GM12865 (cell line): ENCODE measurements around the gene DPYD.

Experiments used
- DNase-seq: peaks from one replicate; pipeline ENCODE4 v3.0.0; 2010; ENCODE audit warnings: low read depth
- H3K4me3 ChIP-seq: 2 replicates; pipeline ENCODE4 v1.5.1; 2011; ENCODE audit warnings: mild to moderate bottlenecking, low read depth, low read length, control low read depth
- TF ChIP-seq, protein P1 (sequence below): IDR thresholded peaks from 2 replicates; pipeline ENCODE4 v1.5.1; 2011; ENCODE audit warnings: low read length, control low read depth, low read depth, inconsistent platforms; ENCODE audit not compliant: insufficient read depth; ENCODE audit errors: missing control alignments

Gene DPYD

DNA sequence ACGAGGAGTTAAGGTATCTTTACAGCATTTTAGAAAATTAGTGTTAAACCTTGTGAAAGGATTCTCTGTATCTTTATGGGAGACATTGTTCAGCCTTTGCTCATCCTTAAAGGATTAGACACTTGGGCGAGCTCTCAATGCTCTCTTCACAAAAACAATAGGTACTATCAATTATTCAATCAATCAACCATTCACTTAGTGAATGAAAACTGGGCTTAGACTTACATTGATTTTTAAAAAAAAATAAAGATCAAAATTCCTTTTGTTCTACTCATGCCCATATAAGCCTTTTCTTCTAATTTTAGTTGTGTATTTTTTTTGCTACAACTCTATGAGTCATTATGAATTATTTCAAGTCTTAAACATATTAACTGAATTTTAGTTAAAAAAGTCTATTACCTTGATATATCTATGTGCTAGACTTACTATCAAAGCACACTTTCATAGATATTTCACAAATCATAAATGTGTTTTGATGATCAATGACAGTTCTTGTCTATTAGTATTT is 181.2 kb downstream of the DPYD start:
- H3K4me3 ChIP-seq, result no peak overlapping the region
- DNase-seq, result no peak
- TF ChIP-seq, protein P1, sequence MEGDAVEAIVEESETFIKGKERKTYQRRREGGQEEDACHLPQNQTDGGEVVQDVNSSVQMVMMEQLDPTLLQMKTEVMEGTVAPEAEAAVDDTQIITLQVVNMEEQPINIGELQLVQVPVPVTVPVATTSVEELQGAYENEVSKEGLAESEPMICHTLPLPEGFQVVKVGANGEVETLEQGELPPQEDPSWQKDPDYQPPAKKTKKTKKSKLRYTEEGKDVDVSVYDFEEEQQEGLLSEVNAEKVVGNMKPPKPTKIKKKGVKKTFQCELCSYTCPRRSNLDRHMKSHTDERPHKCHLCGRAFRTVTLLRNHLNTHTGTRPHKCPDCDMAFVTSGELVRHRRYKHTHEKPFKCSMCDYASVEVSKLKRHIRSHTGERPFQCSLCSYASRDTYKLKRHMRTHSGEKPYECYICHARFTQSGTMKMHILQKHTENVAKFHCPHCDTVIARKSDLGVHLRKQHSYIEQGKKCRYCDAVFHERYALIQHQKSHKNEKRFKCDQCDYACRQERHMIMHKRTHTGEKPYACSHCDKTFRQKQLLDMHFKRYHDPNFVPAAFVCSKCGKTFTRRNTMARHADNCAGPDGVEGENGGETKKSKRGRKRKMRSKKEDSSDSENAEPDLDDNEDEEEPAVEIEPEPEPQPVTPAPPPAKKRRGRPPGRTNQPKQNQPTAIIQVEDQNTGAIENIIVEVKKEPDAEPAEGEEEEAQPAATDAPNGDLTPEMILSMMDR, result no peak

- TF ChIP-seq, protein P1, result no peak
- DNase-seq, result no peak
- H3K4me3 ChIP-seq, result no peak overlapping the region
Observed at GRCh38 chr1:97738270-97738669, 182.6 kb downstream of the DPYD start.

DNA sequence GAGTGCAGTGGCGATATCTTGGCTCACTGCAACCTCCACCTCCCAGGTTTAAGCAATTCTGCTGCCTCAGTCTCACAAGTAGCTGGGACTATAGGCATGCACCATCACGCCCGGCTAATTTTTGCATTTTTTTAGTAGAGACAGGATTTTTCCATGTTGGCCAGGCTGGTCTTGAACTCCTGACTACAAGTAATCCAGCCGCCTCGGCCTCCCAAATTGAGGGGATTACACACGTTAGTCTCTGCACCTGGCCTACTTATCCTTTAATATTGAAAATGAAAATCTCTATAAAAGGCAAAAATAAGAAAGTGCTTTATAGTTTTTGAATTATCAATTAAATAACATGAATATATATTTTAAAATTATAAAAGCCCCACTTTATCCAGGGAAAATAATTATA is 190.6 kb downstream of the DPYD start:
- no peak overlapping the region for H3K4me3 ChIP-seq
- DNase-seq, result no peak
- TF ChIP-seq, protein P1, result no peak

- no peak for DNase-seq
- no peak overlapping the region for H3K4me3 ChIP-seq
- TF ChIP-seq, protein P1, result no peak
Observed at GRCh38 chr1:97728436-97728835, 192.4 kb downstream of the DPYD start.

DNA sequence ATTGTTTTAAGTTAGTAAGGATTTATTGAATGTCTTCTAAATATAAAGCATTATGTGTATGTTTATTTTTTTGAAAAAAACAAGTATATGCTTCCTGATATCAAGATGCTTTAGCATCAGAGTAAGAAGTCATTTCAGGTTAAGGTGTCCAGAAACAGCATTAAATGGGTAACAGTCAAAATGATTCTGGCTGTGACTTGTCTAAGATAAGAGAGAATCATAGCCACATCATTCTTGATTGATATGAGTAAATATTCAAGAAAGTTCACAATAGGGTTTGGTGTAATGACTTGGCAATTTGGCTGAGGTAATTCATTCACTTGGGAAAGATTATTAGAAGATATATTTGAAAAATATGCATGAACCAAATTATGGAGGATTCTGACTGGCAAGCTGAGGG is 193.8 kb downstream of the DPYD start:
- DNase-seq, result no peak
- TF ChIP-seq, protein P1, result no peak
- H3K4me3 ChIP-seq, result no peak overlapping the region

DNA sequence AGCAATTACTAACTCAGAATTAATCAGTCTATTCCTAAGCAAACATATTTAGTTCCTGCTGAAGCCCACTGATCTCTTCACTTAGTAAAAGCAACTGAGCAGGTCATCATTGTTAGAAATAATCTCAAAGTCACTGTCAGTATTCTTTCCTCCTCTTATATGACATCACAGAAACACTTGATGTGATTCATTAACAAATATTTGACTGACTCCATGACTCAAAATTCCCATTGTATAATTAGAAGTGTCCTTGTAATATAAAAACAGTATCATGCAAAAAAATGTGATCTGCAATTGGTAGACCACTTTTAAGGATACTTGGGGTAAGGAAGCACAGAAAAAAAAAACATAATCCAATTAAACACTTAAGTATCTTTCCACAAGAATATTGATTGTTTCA is 194.4 kb downstream of the DPYD start:
- DNase-seq, result no peak
- TF ChIP-seq, protein P1, result no peak
- H3K4me3 ChIP-seq, result no peak overlapping the region

DNA sequence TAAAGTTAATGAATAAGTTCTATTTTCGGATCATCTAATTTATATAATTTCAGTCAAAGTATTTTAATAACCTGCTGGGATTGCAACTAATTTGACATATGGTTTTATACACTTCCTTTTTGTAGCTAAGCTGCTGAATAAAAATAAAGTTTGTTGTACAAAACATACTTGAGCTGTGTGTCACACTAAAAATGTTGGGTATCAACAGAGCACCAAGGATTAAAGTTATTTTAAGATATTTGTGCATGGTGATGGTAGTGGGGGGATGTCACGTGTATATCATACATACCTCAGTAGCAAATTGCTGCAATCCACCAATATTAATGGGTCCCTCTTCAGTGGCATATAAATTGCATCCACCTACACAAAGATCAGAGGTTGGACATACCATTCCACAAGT is 199.6 kb downstream of the DPYD start:
- TF ChIP-seq, protein P1, result no peak

More for the DNA sequence above, 199.6 kb downstream of the DPYD start:
- DNase-seq, result no peak
- H3K4me3 ChIP-seq, result no peak overlapping the region
